HepG2 (cell line): ENCODE data around the gene CDCP1.

Experiments
- AHR ChIP-seq: IDR thresholded peaks from 2 replicates; pipeline ENCODE4 v1.6.1; 2018; ENCODE audit warnings: missing genetic modification reagents, missing compliant biosample characterization
- CREM ChIP-seq, 2 experiments: sonication (generic) in 1 of 2; formaldehyde crosslinking in 1 of 2; IDR thresholded peaks; 2 replicates each; pipeline versions ENCODE4 v1.4.0 to v1.6.1; 2016 to 2020; ENCODE audit warnings: antibody characterized with exemption in 1 of 2, mild to moderate bottlenecking in 1 of 2, missing genetic modification reagents in 1 of 2
- HNF4G ChIP-seq, 2 experiments: sonication (generic) in 1 of 2; formaldehyde crosslinking in 1 of 2; IDR thresholded peaks; 2 replicates each; pipeline versions ENCODE4 v1.4.0 to v1.6.1; 2011 to 2020; ENCODE audit warnings: borderline replicate concordance in 2 of 2, low read depth in 2 of 2, mild to moderate bottlenecking in 2 of 2, low read length in 1 of 2, missing genetic modification reagents in 1 of 2, moderate library complexity in 1 of 2
- JUND ChIP-seq: sonication (generic); formaldehyde crosslinking; IDR thresholded peaks from 2 replicates; pipeline ENCODE4 v1.8.0; 2022; ENCODE audit warnings: mild to moderate bottlenecking, missing genetic modification reagents
- REPIN1 ChIP-seq: sonication (generic); formaldehyde crosslinking; IDR thresholded peaks from 2 replicates; pipeline ENCODE4 v1.8.0; 2022; ENCODE audit warnings: missing genetic modification reagents, low read depth, mild to moderate bottlenecking, borderline replicate concordance
- ZBTB21 ChIP-seq: sonication (generic); formaldehyde crosslinking; IDR thresholded peaks from 2 replicates; pipeline ENCODE4 v1.4.0; 2020; ENCODE audit warnings: missing genetic modification reagents
- ZFX ChIP-seq: sonication (generic); formaldehyde crosslinking; IDR thresholded peaks from 2 replicates; pipeline ENCODE4 v1.4.0; 2020; ENCODE audit warnings: mild to moderate bottlenecking, low read depth, missing genetic modification reagents, moderate library complexity
- ZNF274 ChIP-seq: sonication (generic); formaldehyde crosslinking; IDR thresholded peaks from 2 replicates; pipeline ENCODE4 v1.5.1; 2020; ENCODE audit warnings: mild to moderate bottlenecking, missing genetic modification reagents
- TF ChIP-seq, protein P1 (sequence below), 2 experiments: sonication (generic) in 1 of 2; formaldehyde crosslinking in 1 of 2; IDR thresholded peaks; 2 replicates each; pipeline versions ENCODE4 v1.5.1 to v1.6.1; 2011 to 2020; ENCODE audit warnings: borderline replicate concordance in 1 of 2, low read depth in 1 of 2, low read length in 1 of 2, mild to moderate bottlenecking in 1 of 2, missing genetic modification reagents in 1 of 2, moderate library complexity in 1 of 2
- TF ChIP-seq, protein P2 (sequence below): sonication (generic); formaldehyde crosslinking; IDR thresholded peaks from 2 replicates; pipeline ENCODE4 v1.5.0; 2020; ENCODE audit warnings: mild to moderate bottlenecking, missing genetic modification reagents, moderate library complexity
- TF ChIP-seq, protein P3 (sequence below): IDR thresholded peaks from 2 replicates; pipeline ENCODE4 v1.6.1; 2012; ENCODE audit warnings: low read depth, low read length, improper control_type of control experiment
- TF ChIP-seq, protein P4 (sequence below): sonication (generic); formaldehyde crosslinking; IDR thresholded peaks from 2 replicates; pipeline ENCODE4 v1.8.0; 2022; ENCODE audit warnings: mild to moderate bottlenecking, missing genetic modification reagents
- TF ChIP-seq, protein P5 (sequence below), 2 experiments: IDR thresholded peaks; 2 replicates each; pipeline ENCODE4 v1.6.1; 2011 to 2012; ENCODE audit warnings: low read length in 2 of 2, borderline replicate concordance in 1 of 2, low read depth in 1 of 2, mild to moderate bottlenecking in 1 of 2, moderate library complexity in 1 of 2
- TF ChIP-seq, protein P6 (sequence below): sonication (generic); formaldehyde crosslinking; conservative IDR thresholded peaks from 2 replicates; pipeline ENCODE4 v1.8.0; 2022; ENCODE audit warnings: low read depth, missing genetic modification reagents

DNA sequence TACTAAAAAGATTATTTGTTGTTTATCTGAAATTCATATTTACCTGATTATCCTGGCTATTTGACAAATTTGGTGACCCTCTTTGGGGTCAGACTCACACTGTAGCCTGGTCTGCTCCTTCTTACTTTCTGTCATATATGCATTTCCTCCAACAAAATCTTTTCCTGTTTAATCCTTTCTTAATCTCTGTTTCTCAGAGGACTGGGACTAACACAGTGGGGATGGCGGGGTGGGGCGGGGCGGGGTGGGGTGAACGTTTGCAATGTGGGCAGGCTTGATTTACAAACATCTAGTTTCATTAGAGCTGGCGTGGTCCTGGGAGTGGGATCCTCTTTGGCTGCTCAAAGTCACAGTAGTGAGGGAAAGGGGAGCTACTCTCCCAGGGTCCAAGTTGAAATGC, 35.3 kb upstream of the CDCP1 start:
- no peak for TF ChIP-seq ZFX
- TF ChIP-seq CREM (IDR thresholded peaks at IDR 0.05): no peak
- no peak for TF ChIP-seq CREM (CRISPR knock-in tag; IDR thresholded peaks at IDR 0.05)
- no peak for TF ChIP-seq AHR (CRISPR knock-in tag)
- no peak for TF ChIP-seq ZBTB21 (CRISPR knock-in tag)
- TF ChIP-seq, protein P1, sequence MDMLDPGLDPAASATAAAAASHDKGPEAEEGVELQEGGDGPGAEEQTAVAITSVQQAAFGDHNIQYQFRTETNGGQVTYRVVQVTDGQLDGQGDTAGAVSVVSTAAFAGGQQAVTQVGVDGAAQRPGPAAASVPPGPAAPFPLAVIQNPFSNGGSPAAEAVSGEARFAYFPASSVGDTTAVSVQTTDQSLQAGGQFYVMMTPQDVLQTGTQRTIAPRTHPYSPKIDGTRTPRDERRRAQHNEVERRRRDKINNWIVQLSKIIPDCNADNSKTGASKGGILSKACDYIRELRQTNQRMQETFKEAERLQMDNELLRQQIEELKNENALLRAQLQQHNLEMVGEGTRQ (IDR thresholded peaks at IDR 0.05; ENCODE audit: low read depth, low read length): no peak
- TF ChIP-seq, protein P1 (CRISPR knock-in tag; IDR thresholded peaks at IDR 0.05; ENCODE audit: borderline replicate concordance): no peak
- TF ChIP-seq, protein P2, sequence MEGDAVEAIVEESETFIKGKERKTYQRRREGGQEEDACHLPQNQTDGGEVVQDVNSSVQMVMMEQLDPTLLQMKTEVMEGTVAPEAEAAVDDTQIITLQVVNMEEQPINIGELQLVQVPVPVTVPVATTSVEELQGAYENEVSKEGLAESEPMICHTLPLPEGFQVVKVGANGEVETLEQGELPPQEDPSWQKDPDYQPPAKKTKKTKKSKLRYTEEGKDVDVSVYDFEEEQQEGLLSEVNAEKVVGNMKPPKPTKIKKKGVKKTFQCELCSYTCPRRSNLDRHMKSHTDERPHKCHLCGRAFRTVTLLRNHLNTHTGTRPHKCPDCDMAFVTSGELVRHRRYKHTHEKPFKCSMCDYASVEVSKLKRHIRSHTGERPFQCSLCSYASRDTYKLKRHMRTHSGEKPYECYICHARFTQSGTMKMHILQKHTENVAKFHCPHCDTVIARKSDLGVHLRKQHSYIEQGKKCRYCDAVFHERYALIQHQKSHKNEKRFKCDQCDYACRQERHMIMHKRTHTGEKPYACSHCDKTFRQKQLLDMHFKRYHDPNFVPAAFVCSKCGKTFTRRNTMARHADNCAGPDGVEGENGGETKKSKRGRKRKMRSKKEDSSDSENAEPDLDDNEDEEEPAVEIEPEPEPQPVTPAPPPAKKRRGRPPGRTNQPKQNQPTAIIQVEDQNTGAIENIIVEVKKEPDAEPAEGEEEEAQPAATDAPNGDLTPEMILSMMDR (CRISPR knock-in tag): no peak
- TF ChIP-seq, protein P3, sequence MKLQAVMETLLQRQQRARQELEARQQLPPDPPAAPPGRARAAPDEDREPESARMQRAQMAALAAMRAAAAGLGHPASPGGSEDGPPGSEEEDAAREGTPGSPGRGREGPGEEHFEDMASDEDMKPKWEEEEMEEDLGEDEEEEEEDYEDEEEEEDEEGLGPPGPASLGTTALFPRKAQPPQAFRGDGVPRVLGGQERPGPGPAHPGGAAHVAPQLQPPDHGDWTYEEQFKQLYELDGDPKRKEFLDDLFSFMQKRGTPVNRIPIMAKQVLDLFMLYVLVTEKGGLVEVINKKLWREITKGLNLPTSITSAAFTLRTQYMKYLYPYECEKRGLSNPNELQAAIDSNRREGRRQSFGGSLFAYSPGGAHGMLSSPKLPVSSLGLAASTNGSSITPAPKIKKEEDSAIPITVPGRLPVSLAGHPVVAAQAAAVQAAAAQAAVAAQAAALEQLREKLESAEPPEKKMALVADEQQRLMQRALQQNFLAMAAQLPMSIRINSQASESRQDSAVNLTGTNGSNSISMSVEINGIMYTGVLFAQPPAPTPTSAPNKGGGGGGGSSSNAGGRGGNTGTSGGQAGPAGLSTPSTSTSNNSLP: no peak
- TF ChIP-seq, protein P4, sequence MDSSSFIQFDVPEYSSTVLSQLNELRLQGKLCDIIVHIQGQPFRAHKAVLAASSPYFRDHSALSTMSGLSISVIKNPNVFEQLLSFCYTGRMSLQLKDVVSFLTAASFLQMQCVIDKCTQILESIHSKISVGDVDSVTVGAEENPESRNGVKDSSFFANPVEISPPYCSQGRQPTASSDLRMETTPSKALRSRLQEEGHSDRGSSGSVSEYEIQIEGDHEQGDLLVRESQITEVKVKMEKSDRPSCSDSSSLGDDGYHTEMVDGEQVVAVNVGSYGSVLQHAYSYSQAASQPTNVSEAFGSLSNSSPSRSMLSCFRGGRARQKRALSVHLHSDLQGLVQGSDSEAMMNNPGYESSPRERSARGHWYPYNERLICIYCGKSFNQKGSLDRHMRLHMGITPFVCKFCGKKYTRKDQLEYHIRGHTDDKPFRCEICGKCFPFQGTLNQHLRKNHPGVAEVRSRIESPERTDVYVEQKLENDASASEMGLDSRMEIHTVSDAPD (CRISPR knock-in tag): no peak
- TF ChIP-seq, protein P5, sequence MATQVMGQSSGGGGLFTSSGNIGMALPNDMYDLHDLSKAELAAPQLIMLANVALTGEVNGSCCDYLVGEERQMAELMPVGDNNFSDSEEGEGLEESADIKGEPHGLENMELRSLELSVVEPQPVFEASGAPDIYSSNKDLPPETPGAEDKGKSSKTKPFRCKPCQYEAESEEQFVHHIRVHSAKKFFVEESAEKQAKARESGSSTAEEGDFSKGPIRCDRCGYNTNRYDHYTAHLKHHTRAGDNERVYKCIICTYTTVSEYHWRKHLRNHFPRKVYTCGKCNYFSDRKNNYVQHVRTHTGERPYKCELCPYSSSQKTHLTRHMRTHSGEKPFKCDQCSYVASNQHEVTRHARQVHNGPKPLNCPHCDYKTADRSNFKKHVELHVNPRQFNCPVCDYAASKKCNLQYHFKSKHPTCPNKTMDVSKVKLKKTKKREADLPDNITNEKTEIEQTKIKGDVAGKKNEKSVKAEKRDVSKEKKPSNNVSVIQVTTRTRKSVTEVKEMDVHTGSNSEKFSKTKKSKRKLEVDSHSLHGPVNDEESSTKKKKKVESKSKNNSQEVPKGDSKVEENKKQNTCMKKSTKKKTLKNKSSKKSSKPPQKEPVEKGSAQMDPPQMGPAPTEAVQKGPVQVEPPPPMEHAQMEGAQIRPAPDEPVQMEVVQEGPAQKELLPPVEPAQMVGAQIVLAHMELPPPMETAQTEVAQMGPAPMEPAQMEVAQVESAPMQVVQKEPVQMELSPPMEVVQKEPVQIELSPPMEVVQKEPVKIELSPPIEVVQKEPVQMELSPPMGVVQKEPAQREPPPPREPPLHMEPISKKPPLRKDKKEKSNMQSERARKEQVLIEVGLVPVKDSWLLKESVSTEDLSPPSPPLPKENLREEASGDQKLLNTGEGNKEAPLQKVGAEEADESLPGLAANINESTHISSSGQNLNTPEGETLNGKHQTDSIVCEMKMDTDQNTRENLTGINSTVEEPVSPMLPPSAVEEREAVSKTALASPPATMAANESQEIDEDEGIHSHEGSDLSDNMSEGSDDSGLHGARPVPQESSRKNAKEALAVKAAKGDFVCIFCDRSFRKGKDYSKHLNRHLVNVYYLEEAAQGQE (IDR thresholded peaks at IDR 0.05; ENCODE audit: borderline replicate concordance in 1 of 2, low read depth in 1 of 2, low read length in 2 of 2): no peak
- no peak for TF ChIP-seq JUND (CRISPR knock-in tag)
- TF ChIP-seq ZNF274 (CRISPR knock-in tag): no peak
- no peak for TF ChIP-seq HNF4G (IDR thresholded peaks at IDR 0.05; ENCODE audit: borderline replicate concordance, low read depth, low read length)
- no peak for TF ChIP-seq HNF4G (CRISPR knock-in tag; IDR thresholded peaks at IDR 0.05; ENCODE audit: borderline replicate concordance, low read depth)
- no peak for TF ChIP-seq REPIN1 (CRISPR knock-in tag)
- TF ChIP-seq, protein P6, sequence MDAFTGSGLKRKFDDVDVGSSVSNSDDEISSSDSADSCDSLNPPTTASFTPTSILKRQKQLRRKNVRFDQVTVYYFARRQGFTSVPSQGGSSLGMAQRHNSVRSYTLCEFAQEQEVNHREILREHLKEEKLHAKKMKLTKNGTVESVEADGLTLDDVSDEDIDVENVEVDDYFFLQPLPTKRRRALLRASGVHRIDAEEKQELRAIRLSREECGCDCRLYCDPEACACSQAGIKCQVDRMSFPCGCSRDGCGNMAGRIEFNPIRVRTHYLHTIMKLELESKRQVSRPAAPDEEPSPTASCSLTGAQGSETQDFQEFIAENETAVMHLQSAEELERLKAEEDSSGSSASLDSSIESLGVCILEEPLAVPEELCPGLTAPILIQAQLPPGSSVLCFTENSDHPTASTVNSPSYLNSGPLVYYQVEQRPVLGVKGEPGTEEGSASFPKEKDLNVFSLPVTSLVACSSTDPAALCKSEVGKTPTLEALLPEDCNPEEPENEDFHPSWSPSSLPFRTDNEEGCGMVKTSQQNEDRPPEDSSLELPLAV: no peak
